ENCODE measurements around the gene ARHGAP26. TPM values are rescaled to one million over a fixed set of nuclear protein-coding genes. Genes with fewer than 3 reads are reported as not detected.

Gene ARHGAP26
- polyA plus RNA-seq, 3 donors = 11.0 to 12.1 (median 11.4) TPM

DNA sequence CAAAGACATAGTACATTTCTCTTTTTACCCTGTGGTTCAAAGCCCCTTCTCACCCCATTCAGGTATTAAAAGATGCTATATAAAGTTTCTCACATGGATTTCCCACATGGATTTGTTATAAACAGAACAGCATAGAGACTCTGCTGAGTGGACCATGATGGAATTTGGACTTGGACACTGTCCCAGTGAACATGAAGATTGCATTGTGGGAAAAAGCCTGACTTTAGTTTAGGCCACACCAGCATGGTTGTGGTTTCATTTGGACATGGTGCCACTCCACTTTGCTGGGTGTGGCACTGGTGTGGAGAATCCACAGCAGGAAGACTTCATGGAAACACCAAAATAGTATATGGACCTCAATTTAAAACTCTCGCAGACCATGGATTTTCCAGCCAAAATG is 124.6 kb downstream of the ARHGAP26 start:
- no peak for DNase-seq (ENCODE audit: low read depth in 3 of 3, low spot score in 2 of 3)

- DNase-seq (ENCODE audit: low read depth in 3 of 3, low spot score in 2 of 3) = no peak
Measured at GRCh38 chr5:142896325-142897007, 126.3 kb downstream of the ARHGAP26 start.

DNA sequence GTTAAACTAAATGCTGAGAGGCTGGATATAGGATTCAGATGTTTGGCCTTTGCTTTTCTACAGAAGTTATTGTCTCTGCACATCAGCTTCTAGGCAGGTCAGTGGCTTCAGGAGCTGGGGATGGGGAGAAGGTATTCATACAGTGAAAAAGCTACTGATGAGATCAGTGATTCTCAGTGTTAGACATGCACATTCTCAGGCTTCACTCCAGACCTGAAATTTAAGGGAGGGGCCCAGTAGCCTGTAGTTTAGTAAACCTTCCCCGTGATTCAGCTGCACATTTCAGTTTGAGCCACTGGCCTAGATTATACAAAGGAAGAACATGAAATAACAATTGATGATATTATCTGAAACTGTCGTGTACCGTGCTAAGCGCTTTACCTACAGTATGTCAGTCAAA is 127.2 kb downstream of the ARHGAP26 start:
- no peak for DNase-seq (ENCODE audit: low read depth in 3 of 3, low spot score in 2 of 3)

- DNase-seq (ENCODE audit: low read depth in 3 of 3, low spot score in 2 of 3) = no peak
Measured at GRCh38 chr5:142900927-142901326, 130.8 kb downstream of the ARHGAP26 start.

GRCh38 chr5:142901476-142902185 is 131.5 kb downstream of the ARHGAP26 start:
- DNase-seq (ENCODE audit: low read depth in 3 of 3, low spot score in 2 of 3) = no peak

- DNase-seq (ENCODE audit: low read depth in 3 of 3, low spot score in 2 of 3) = no peak
Measured at GRCh38 chr5:142902186-142902965, 132.2 kb downstream of the ARHGAP26 start.

GRCh38 chr5:142904416-142904815 is 134.2 kb downstream of the ARHGAP26 start:
- no peak for DNase-seq (ENCODE audit: low read depth in 3 of 3, low spot score in 2 of 3)

GRCh38 chr5:142905348-142905747 is 135.2 kb downstream of the ARHGAP26 start:
- no peak for DNase-seq (ENCODE audit: low read depth in 3 of 3, low spot score in 2 of 3)

- DNase-seq (ENCODE audit: low read depth in 3 of 3, low spot score in 2 of 3) = no peak
Measured at GRCh38 chr5:142906863-142907671, 136.9 kb downstream of the ARHGAP26 start.

DNA sequence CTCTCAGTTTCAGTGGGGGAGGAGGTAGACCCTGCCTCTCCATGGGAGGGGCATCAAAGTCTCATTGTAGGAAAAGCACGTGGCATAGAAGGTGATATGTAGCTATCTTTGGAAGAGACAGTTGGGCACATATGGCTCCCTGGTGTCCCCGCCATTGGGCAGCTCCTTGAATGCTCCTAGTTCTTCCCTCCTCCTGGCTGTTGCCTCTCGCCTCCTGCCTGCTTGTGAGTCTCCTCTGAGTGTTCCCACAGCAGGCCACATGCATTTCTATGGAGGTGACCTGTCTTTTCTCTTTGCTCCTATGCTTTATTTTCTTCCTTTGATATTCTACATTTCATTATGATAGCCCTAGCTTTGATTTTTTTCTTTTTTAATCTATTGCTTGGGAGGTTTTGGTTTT is 138.5 kb downstream of the ARHGAP26 start:
- DNase-seq (ENCODE audit: low read depth in 3 of 3, low spot score in 2 of 3) = no peak

- DNase-seq (ENCODE audit: low read depth in 3 of 3, low spot score in 2 of 3) = no peak
Measured at GRCh38 chr5:142910128-142910527, 140.0 kb downstream of the ARHGAP26 start.

DNA sequence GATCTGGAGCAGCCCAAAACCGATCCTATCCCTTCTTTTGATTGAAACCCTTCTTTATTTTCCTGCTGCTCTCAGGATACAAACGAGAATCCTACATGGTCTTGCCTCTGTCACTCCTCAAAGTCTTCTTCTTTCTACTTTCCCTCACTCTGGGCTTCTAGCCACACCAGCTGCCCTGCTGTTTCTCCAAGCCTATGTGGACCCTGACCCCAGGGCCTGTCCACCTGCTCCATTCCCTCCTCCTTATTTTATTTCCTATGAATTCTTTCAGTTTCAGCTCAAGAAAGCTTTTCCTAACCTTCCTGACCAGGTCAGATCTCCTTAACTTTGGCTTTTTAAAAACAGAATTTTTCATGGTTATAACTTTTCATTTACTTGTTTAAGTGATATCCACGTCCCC is 141.0 kb downstream of the ARHGAP26 start:
- no peak for DNase-seq (ENCODE audit: low read depth in 3 of 3, low spot score in 2 of 3)

DNA sequence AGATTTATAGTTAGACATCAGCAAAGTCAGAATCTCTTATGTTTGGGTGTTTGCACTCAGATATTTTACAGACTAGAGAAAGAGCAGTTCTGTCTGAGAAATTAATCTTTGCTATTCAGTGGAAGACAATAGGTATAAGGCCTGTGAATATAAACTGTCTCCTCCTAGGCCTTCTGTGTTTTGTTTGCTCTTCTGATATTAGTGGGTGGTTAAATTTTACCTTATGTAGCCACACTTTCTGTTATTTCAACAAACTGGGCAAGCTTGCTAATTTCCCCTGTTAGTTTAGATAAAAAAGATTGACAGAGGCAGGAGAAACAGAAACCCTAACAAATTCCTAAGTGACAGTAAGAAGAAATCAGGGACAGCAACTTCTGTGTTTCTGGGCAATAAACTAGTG is 141.6 kb downstream of the ARHGAP26 start:
- no peak for DNase-seq (ENCODE audit: low read depth in 3 of 3, low spot score in 2 of 3)

- no peak for DNase-seq (ENCODE audit: low read depth in 3 of 3, low spot score in 2 of 3)
Measured at GRCh38 chr5:142913728-142914338, 143.7 kb downstream of the ARHGAP26 start.

DNA sequence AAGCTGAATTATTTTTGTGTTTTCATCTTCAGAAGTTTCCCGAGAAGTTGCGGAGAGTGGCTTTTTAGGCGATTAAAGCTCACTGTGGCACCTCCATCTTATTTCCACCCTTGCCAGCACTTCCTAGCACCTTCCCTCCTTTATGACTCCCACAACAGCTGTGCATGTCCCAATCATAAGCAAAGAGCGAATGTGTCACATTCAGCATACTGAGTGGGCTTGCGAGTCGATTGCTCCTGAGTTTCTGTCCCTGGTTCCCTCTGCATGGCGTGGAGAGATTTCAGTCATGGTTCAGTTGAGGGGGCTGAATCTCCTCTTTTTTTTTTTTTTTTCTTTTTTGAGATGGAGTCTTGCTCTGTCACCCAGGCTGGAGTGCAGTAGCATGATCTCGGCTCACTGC is 144.9 kb downstream of the ARHGAP26 start:
- DNase-seq (ENCODE audit: low read depth in 3 of 3, low spot score in 2 of 3) = no peak

- no peak for DNase-seq (ENCODE audit: low read depth in 3 of 3, low spot score in 2 of 3)
Measured at GRCh38 chr5:142915813-142916424, 145.7 kb downstream of the ARHGAP26 start.

DNA sequence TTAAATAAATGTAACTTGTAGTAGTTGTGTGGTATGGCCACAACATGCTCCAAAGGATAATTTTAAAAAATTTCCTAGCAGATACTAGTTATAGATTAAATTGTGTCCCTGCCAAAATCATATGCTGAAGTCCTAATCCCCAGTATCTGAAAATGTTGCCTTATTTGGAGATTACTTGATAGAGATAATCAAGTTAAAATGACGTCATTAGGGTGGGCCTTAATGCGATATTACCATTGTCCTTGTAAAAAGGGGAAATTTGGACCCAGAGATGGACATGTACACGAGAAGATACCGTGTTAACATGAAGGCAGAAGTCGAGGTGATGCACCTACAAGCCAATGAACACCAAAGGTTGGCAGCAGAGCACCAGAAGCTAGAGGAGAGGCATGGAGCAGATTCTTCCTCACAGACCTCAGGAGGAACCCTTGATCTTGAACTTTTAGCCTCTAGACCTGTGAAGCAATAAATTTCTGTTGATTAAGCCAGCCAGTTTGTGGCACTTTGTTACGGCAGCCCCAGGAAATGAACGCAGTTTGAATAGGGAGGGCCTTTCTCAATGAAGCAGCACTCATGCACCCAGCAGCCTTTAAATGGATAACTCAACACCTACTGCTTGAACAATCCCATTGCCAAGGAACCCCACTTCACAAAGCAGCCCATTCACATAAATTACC is 148.9 kb downstream of the ARHGAP26 start:
- DNase-seq (ENCODE audit: low read depth in 3 of 3, low spot score in 2 of 3) = no peak

DNA sequence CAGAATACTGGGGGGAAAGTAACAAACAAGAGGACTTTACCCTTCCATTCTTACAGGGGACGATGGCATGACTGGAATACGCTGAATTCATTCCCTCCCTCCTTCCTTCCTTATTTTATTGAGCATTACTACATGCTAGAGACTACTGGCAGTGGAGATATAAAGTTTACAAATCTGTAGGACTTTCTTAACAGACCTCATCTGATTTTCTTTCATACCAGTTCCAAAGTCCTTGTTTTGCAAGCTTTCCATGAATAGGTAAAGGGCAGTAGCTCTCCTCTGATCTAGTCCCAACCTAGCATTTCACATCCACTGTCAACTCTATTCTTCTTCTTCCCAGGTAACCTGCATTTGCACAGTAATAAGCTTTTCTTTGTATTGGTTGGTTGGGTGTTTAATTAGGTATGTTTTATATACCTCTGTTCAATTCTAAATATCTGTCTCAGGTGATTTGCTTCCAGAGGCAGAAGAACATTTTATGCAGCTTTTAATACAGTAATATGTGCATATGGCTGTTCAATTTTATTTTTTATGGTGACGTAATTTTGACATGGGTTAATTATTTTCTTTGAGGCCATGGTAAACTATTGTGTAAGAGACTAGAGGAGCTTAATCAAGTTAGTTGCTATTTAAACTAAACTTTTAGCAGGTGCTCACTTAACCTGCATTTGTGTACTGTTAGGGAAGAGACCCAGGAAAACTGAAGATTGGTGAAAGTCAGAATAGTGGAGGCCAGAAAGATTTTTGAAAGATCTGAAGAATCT is 150.9 kb downstream of the ARHGAP26 start:
- DNase-seq (ENCODE audit: low read depth in 3 of 3, low spot score in 2 of 3) = no peak

Data from right renal cortex interstitium (tissue), 3 donors.